SK-N-SH (cell line): ENCODE measurements around the gene MYLK2. TPM values are rescaled to one million over a fixed set of nuclear protein-coding genes. Genes with fewer than 3 reads are reported as not detected.

Experiments
- CTCF ChIA-PET: fragments of 300-600, 350-600 bp; formaldehyde crosslinking; extraction: SDS; loops from one replicate; lab custom pipeline; 2021; lab: Yijun Ruan, JAX
- POLR2A ChIA-PET: fragments of 350-600 bp; sonication (Branson Sonifier 250); formaldehyde crosslinking; extraction: SDS; loops from one replicate; lab custom pipeline; 2020; ENCODE audit warnings: antibody characterized with exemption, inconsistent platforms; lab: Yijun Ruan, JAX
- DNase-seq: peaks from one replicate; pipeline ENCODE4 v3.0.0; 2012
- H2AFZ ChIP-seq: fragments of 200-600 bp; sonication (generic); 2 replicates; pipeline ENCODE4 v1.8.1; 2016; ENCODE audit warnings: antibody characterized with exemption, mild to moderate bottlenecking, low read depth
- H3F3A ChIP-seq: fragments of 200-600 bp; sonication (generic); replicated peaks from 2 replicates; pipeline ENCODE3; 2016; ENCODE audit warnings: antibody characterized with exemption, mild to moderate bottlenecking; ENCODE audit not compliant: insufficient read depth
- H3K27ac ChIP-seq, 2 experiments: fragments of 200-500 bp in 1 of 2; fragments of 200-600 bp in 1 of 2; sonication (Bioruptor generic) in 1 of 2; sonication (generic), shearing (Covaris generic) in 1 of 2; 2 replicates each; pipeline versions ENCODE4 v1.5.1 to v1.6.1; 2014 to 2016; ENCODE audit warnings: low read depth in 2 of 2, inconsistent platforms in 1 of 2, low read length in 1 of 2, mild to moderate bottlenecking in 1 of 2, mixed read lengths in 1 of 2
- H3K27me3 ChIP-seq: fragments of 200-600 bp; sonication (generic), shearing (Covaris generic); 2 replicates; pipeline ENCODE4 v1.6.1; 2016; ENCODE audit warnings: mixed run types; ENCODE audit not compliant: insufficient read depth
- H3K36me3 ChIP-seq, 2 experiments: fragments of 200-500 bp in 1 of 2; fragments of 200-600 bp in 1 of 2; sonication (Bioruptor generic) in 1 of 2; sonication (generic) in 1 of 2; replicated peaks in 1 of 2; 2 replicates each; pipeline versions ENCODE3 to v1.5.1; 2014 to 2016; ENCODE audit warnings: low read length in 1 of 2, mild to moderate bottlenecking in 1 of 2; ENCODE audit not compliant: insufficient read depth in 2 of 2, control insufficient read depth in 1 of 2
- H3K4me1 ChIP-seq, 2 experiments: fragments of 200-500 bp in 1 of 2; fragments of 200-600 bp in 1 of 2; sonication (Bioruptor generic) in 1 of 2; sonication (generic), shearing (Covaris generic) in 1 of 2; 2 replicates each; pipeline versions ENCODE4 v1.5.1 to v1.6.1; 2014 to 2016; ENCODE audit warnings: low read depth in 1 of 2, low read length in 1 of 2, mixed run types in 1 of 2; ENCODE audit not compliant: insufficient read depth in 2 of 2, control insufficient read depth in 1 of 2
- H3K4me2 ChIP-seq: fragments of 200-600 bp; sonication (generic), shearing (Covaris generic); 2 replicates; pipeline ENCODE4 v1.6.1; 2017; ENCODE audit warnings: mixed run types
- H3K4me3 ChIP-seq, 2 experiments: fragments of 200-500 bp in 1 of 2; fragments of 200-600 bp in 1 of 2; sonication (Bioruptor generic) in 1 of 2; sonication (generic), shearing (Covaris generic) in 1 of 2; 2 replicates each; pipeline versions ENCODE4 v1.5.1 to v1.8.1; 2014 to 2016; ENCODE audit warnings: low read depth in 2 of 2, inconsistent platforms in 1 of 2, low read length in 1 of 2, mild to moderate bottlenecking in 1 of 2, mixed read lengths in 1 of 2, moderate library complexity in 1 of 2
- H3K79me2 ChIP-seq: fragments of 200-600 bp; sonication (generic); 2 replicates; pipeline ENCODE4 v1.8.1; 2017; ENCODE audit warnings: mild to moderate bottlenecking; ENCODE audit not compliant: insufficient read depth
- H3K9ac ChIP-seq: fragments of 200-600 bp; sonication (generic); 2 replicates; pipeline ENCODE4 v1.6.1; 2017; ENCODE audit warnings: mixed run types
- H3K9me2 ChIP-seq: fragments of 200-600 bp; sonication (generic); 2 replicates; pipeline ENCODE4 v1.6.1; 2017; ENCODE audit warnings: mixed run types
- H3K9me3 ChIP-seq: fragments of 200-600 bp; sonication (generic); 2 replicates; pipeline ENCODE4 v1.6.1; 2017; ENCODE audit warnings: mixed run types, mild to moderate bottlenecking, moderate library complexity
- H4K20me1 ChIP-seq: fragments of 200-600 bp; sonication (generic); 2 replicates; pipeline ENCODE4 v1.6.1; 2017; ENCODE audit warnings: mild to moderate bottlenecking, mixed run types; ENCODE audit not compliant: insufficient read depth
- CHD2 ChIP-seq: fragments of 150-350 bp; IDR thresholded peaks from 2 replicates; pipeline ENCODE4 v1.6.1; 2018; ENCODE audit warnings: low read length; ENCODE audit not compliant: partially characterized antibody
- ELF1 ChIP-seq: IDR thresholded peaks from 2 replicates; pipeline ENCODE4 v1.4.0; 2012
- FOSL2 ChIP-seq: IDR thresholded peaks from 2 replicates; pipeline ENCODE4 v1.4.0; 2012; ENCODE audit warnings: low read depth, mild to moderate bottlenecking, moderate library complexity, borderline replicate concordance
- FOXM1 ChIP-seq: IDR thresholded peaks from 2 replicates; pipeline ENCODE4 v1.4.0; 2012; ENCODE audit warnings: low read depth, mild to moderate bottlenecking
- GABPA ChIP-seq: IDR thresholded peaks from 2 replicates; pipeline ENCODE4 v1.4.0; 2012; ENCODE audit warnings: low read depth, mild to moderate bottlenecking
- GATA2 ChIP-seq: sonication (generic); formaldehyde crosslinking; IDR thresholded peaks from 2 replicates; pipeline ENCODE4 v1.5.0; 2020; ENCODE audit warnings: mild to moderate bottlenecking, missing genetic modification reagents
- IRF3 ChIP-seq: fragments of 150-350 bp; IDR thresholded peaks from 2 replicates; pipeline ENCODE4 v1.6.1; 2016; ENCODE audit warnings: mild to moderate bottlenecking, low read depth, low read length
- JUND ChIP-seq: IDR thresholded peaks from 2 replicates; pipeline ENCODE4 v1.4.0; 2012
- MXI1 ChIP-seq: IDR thresholded peaks from 2 replicates; pipeline ENCODE4 v1.6.1; 2012; ENCODE audit warnings: mild to moderate bottlenecking, low read depth, low read length, improper control_type of control experiment
- NFIC ChIP-seq: IDR thresholded peaks from 2 replicates; pipeline ENCODE4 v1.4.0; 2012; ENCODE audit warnings: borderline replicate concordance
- RCOR1 ChIP-seq: fragments of 150-350 bp; IDR thresholded peaks from 2 replicates; pipeline ENCODE4 v1.6.1; 2017; ENCODE audit warnings: antibody characterized with exemption, low read length
- RFX5 ChIP-seq: IDR thresholded peaks from 2 replicates; pipeline ENCODE4 v1.6.1; 2012; ENCODE audit warnings: mild to moderate bottlenecking, improper control_type of control experiment, low read length
- RXRA ChIP-seq: IDR thresholded peaks from 2 replicates; pipeline ENCODE4 v1.4.0; 2012; ENCODE audit warnings: low read depth, mild to moderate bottlenecking, borderline replicate concordance
- SIN3A ChIP-seq: IDR thresholded peaks from 2 replicates; pipeline ENCODE4 v1.6.1; 2012; ENCODE audit warnings: low read depth, mild to moderate bottlenecking, low read length, moderate library complexity, borderline replicate concordance
- SMC3 ChIP-seq: IDR thresholded peaks from 2 replicates; pipeline ENCODE4 v1.6.1; 2012; ENCODE audit warnings: low read depth, low read length, improper control_type of control experiment
- TCF12 ChIP-seq: IDR thresholded peaks from 2 replicates; pipeline ENCODE4 v1.4.0; 2012
- YY1 ChIP-seq: IDR thresholded peaks from 2 replicates; pipeline ENCODE4 v1.4.0; 2012; ENCODE audit warnings: low read depth, mild to moderate bottlenecking
- ZBTB33 ChIP-seq: IDR thresholded peaks from 2 replicates; pipeline ENCODE4 v1.4.0; 2012; ENCODE audit warnings: low read depth, borderline replicate concordance
- WGBS: methylation state at CpG from one replicate; pipeline ENCODE4 v1.1.6; 2017; ENCODE audit warnings: low lambda C conversion rate; 5-methylcytosine and 5-hydroxymethylcytosine counted together
- polyA plus RNA-seq, 3 experiments: library from polyadenylated mRNA; depleted of rRNA; stranded (reverse); fragments of >200 nt; gene quantifications; 2 replicates each; pipeline ENCODE4 v1.2.3, GENCODE V29; 2012
- TF ChIP-seq, protein P1 (sequence below): fragments of 200-600 bp; sonication (generic); IDR thresholded peaks from 2 replicates; pipeline ENCODE4 v1.6.1; 2017; ENCODE audit warnings: antibody characterized with exemption, mild to moderate bottlenecking, moderate library complexity
- TF ChIP-seq, protein P2 (sequence below): IDR thresholded peaks from 2 replicates; pipeline ENCODE4 v1.4.0; 2012; ENCODE audit warnings: low read depth, borderline replicate concordance
- TF ChIP-seq, protein P3 (sequence below): IDR thresholded peaks from 2 replicates; pipeline ENCODE4 v1.4.0; 2012; ENCODE audit warnings: low read depth

The MYLK2 gene
- polyA plus RNA-seq, 1 of the 3 experiments (the other 2 are of a cell fraction): 0.21 TPM

GRCh38 chr20:31881945-31882344, 62.8 kb downstream of the MYLK2 start:
- H3K9ac ChIP-seq: no peak overlapping the region
- WGBS: 48% methylated on average over 5 of the region's 5 CpGs
- H3K4me3 ChIP-seq: no peak overlapping the region
- TF ChIP-seq RCOR1 (no peak), YY1 (no peak), JUND (no peak), ELF1 (no peak), GATA2 (CRISPR knock-in tag) (no peak), RXRA (no peak), RFX5 (no peak), MXI1 (no peak), FOXM1 (no peak), NFIC (no peak), CHD2 (no peak), FOSL2 (no peak), TCF12 (no peak), GABPA (no peak)
- TF ChIP-seq, protein P1, sequence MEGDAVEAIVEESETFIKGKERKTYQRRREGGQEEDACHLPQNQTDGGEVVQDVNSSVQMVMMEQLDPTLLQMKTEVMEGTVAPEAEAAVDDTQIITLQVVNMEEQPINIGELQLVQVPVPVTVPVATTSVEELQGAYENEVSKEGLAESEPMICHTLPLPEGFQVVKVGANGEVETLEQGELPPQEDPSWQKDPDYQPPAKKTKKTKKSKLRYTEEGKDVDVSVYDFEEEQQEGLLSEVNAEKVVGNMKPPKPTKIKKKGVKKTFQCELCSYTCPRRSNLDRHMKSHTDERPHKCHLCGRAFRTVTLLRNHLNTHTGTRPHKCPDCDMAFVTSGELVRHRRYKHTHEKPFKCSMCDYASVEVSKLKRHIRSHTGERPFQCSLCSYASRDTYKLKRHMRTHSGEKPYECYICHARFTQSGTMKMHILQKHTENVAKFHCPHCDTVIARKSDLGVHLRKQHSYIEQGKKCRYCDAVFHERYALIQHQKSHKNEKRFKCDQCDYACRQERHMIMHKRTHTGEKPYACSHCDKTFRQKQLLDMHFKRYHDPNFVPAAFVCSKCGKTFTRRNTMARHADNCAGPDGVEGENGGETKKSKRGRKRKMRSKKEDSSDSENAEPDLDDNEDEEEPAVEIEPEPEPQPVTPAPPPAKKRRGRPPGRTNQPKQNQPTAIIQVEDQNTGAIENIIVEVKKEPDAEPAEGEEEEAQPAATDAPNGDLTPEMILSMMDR: no peak
- TF ChIP-seq, protein P2, sequence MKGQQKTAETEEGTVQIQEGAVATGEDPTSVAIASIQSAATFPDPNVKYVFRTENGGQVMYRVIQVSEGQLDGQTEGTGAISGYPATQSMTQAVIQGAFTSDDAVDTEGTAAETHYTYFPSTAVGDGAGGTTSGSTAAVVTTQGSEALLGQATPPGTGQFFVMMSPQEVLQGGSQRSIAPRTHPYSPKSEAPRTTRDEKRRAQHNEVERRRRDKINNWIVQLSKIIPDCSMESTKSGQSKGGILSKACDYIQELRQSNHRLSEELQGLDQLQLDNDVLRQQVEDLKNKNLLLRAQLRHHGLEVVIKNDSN: no peak
- peaks cover 7% of the 10 kb centered on the region for H3F3A ChIP-seq
- H3K9me2 ChIP-seq: no peaks in the 10 kb centered on the region
- no peaks in the 10 kb centered on the region; a peak in 1 of 4 replicates for H3K4me1 ChIP-seq
- no peak overlapping the region for H2AFZ ChIP-seq
- H3K36me3 ChIP-seq: no peaks in the 10 kb centered on the region
- H3K4me2 ChIP-seq: no peak overlapping the region
- DNase-seq: no peak
- ChIA-PET POLR2A (no interaction called here), CTCF (interaction anchor here (1.0 to 1.5 kb wide), 2 partner anchors 48 to 63 kb away, joined by 3 to 4 read pairs; no protein-coding TSS in a partner anchor)
- no peak overlapping the region for H3K27ac ChIP-seq
- H3K79me2 ChIP-seq: no peaks in the 10 kb centered on the region
- H4K20me1 ChIP-seq: no peaks in the 10 kb centered on the region
- peaks cover 7% of the 10 kb centered on the region for H3K9me3 ChIP-seq
- no peaks in the 10 kb centered on the region for H3K27me3 ChIP-seq

DNA sequence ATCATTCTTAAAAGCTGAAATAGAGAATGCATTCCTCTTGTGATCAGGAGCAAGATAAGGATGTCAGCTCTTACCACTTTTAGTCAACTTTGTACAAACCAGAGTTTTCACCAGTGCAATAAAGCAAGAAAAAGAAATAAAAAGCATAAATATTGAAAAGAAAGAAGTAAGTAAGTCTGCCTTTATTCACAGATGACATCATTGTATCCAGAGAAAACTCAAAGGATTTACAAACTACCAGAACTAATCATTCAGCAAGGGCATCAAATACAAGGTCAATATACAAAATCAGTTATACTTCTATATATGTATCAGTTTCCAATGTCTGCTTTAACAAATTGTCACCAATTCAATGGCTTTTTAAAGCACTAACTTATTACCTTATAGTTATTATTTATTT, 64.7 kb downstream of the MYLK2 start:
- Histone ChIP-seq H3K27me3 (no peaks in the 10 kb centered on the region), H3K9me3 (no peaks in the 10 kb centered on the region), H3K79me2 (no peaks in the 10 kb centered on the region), H3K9ac (no peak overlapping the region), H3K4me3 (no peak overlapping the region), H3K4me2 (no peak overlapping the region), H4K20me1 (no peaks in the 10 kb centered on the region), H2AFZ (no peak overlapping the region), H3F3A (no peaks in the 10 kb centered on the region), H3K9me2 (no peaks in the 10 kb centered on the region), H3K4me1 (no peaks in the 10 kb centered on the region; a peak in 1 of 4 replicates), H3K27ac (no peak overlapping the region), H3K36me3 (no peaks in the 10 kb centered on the region)
- CTCF ChIA-PET: interaction anchor here (0.6 to 1.3 kb wide), 3 partner anchors 23 to 68 kb away, joined by 3 to 6 read pairs (median 3); partner anchors contain the start of gene PDRG1
- POLR2A ChIA-PET: no interaction called here
- DNase-seq: no peak
- TF ChIP-seq IRF3 (no peak), SMC3 (no peak), SIN3A (no peak), RXRA (no peak), ZBTB33 (no peak)
- TF ChIP-seq, protein P1: no peak
- TF ChIP-seq, protein P2: no peak
- TF ChIP-seq, protein P3, sequence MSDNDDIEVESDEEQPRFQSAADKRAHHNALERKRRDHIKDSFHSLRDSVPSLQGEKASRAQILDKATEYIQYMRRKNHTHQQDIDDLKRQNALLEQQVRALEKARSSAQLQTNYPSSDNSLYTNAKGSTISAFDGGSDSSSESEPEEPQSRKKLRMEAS: no peak
